SK-N-SH (cell line): ENCODE measurements around the gene KCNJ11. TPM values are rescaled to one million over a fixed set of nuclear protein-coding genes. Genes with fewer than 3 reads are reported as not detected.

Experiments
- CTCF ChIA-PET: fragments of 300-600, 350-600 bp; formaldehyde crosslinking; extraction: SDS; loops from one replicate; lab custom pipeline; 2021; lab: Yijun Ruan, JAX
- POLR2A ChIA-PET: fragments of 350-600 bp; sonication (Branson Sonifier 250); formaldehyde crosslinking; extraction: SDS; loops from one replicate; lab custom pipeline; 2020; ENCODE audit warnings: antibody characterized with exemption, inconsistent platforms; lab: Yijun Ruan, JAX
- DNase-seq: peaks from one replicate; pipeline ENCODE4 v3.0.0; 2012
- H2AFZ ChIP-seq: fragments of 200-600 bp; sonication (generic); 2 replicates; pipeline ENCODE4 v1.8.1; 2016; ENCODE audit warnings: antibody characterized with exemption, mild to moderate bottlenecking, low read depth
- H3F3A ChIP-seq: fragments of 200-600 bp; sonication (generic); replicated peaks from 2 replicates; pipeline ENCODE3; 2016; ENCODE audit warnings: antibody characterized with exemption, mild to moderate bottlenecking; ENCODE audit not compliant: insufficient read depth
- H3K27ac ChIP-seq, 2 experiments: fragments of 200-500 bp in 1 of 2; fragments of 200-600 bp in 1 of 2; sonication (Bioruptor generic) in 1 of 2; sonication (generic), shearing (Covaris generic) in 1 of 2; 2 replicates each; pipeline versions ENCODE4 v1.5.1 to v1.6.1; 2014 to 2016; ENCODE audit warnings: low read depth in 2 of 2, inconsistent platforms in 1 of 2, low read length in 1 of 2, mild to moderate bottlenecking in 1 of 2, mixed read lengths in 1 of 2
- H3K27me3 ChIP-seq: fragments of 200-600 bp; sonication (generic), shearing (Covaris generic); 2 replicates; pipeline ENCODE4 v1.6.1; 2016; ENCODE audit warnings: mixed run types; ENCODE audit not compliant: insufficient read depth
- H3K36me3 ChIP-seq, 2 experiments: fragments of 200-500 bp in 1 of 2; fragments of 200-600 bp in 1 of 2; sonication (Bioruptor generic) in 1 of 2; sonication (generic) in 1 of 2; replicated peaks in 1 of 2; 2 replicates each; pipeline versions ENCODE3 to v1.5.1; 2014 to 2016; ENCODE audit warnings: low read length in 1 of 2, mild to moderate bottlenecking in 1 of 2; ENCODE audit not compliant: insufficient read depth in 2 of 2, control insufficient read depth in 1 of 2
- H3K4me1 ChIP-seq, 2 experiments: fragments of 200-500 bp in 1 of 2; fragments of 200-600 bp in 1 of 2; sonication (Bioruptor generic) in 1 of 2; sonication (generic), shearing (Covaris generic) in 1 of 2; 2 replicates each; pipeline versions ENCODE4 v1.5.1 to v1.6.1; 2014 to 2016; ENCODE audit warnings: low read depth in 1 of 2, low read length in 1 of 2, mixed run types in 1 of 2; ENCODE audit not compliant: insufficient read depth in 2 of 2, control insufficient read depth in 1 of 2
- H3K4me2 ChIP-seq: fragments of 200-600 bp; sonication (generic), shearing (Covaris generic); 2 replicates; pipeline ENCODE4 v1.6.1; 2017; ENCODE audit warnings: mixed run types
- H3K4me3 ChIP-seq, 2 experiments: fragments of 200-500 bp in 1 of 2; fragments of 200-600 bp in 1 of 2; sonication (Bioruptor generic) in 1 of 2; sonication (generic), shearing (Covaris generic) in 1 of 2; 2 replicates each; pipeline versions ENCODE4 v1.5.1 to v1.8.1; 2014 to 2016; ENCODE audit warnings: low read depth in 2 of 2, inconsistent platforms in 1 of 2, low read length in 1 of 2, mild to moderate bottlenecking in 1 of 2, mixed read lengths in 1 of 2, moderate library complexity in 1 of 2
- H3K79me2 ChIP-seq: fragments of 200-600 bp; sonication (generic); 2 replicates; pipeline ENCODE4 v1.8.1; 2017; ENCODE audit warnings: mild to moderate bottlenecking; ENCODE audit not compliant: insufficient read depth
- H3K9ac ChIP-seq: fragments of 200-600 bp; sonication (generic); 2 replicates; pipeline ENCODE4 v1.6.1; 2017; ENCODE audit warnings: mixed run types
- H3K9me2 ChIP-seq: fragments of 200-600 bp; sonication (generic); 2 replicates; pipeline ENCODE4 v1.6.1; 2017; ENCODE audit warnings: mixed run types
- H3K9me3 ChIP-seq: fragments of 200-600 bp; sonication (generic); 2 replicates; pipeline ENCODE4 v1.6.1; 2017; ENCODE audit warnings: mixed run types, mild to moderate bottlenecking, moderate library complexity
- H4K20me1 ChIP-seq: fragments of 200-600 bp; sonication (generic); 2 replicates; pipeline ENCODE4 v1.6.1; 2017; ENCODE audit warnings: mild to moderate bottlenecking, mixed run types; ENCODE audit not compliant: insufficient read depth
- CHD2 ChIP-seq: fragments of 150-350 bp; IDR thresholded peaks from 2 replicates; pipeline ENCODE4 v1.6.1; 2018; ENCODE audit warnings: low read length; ENCODE audit not compliant: partially characterized antibody
- CTCF ChIP-seq: fragments of 200-600 bp; sonication (generic); IDR thresholded peaks from 2 replicates; pipeline ENCODE4 v1.6.1; 2017; ENCODE audit warnings: antibody characterized with exemption, mild to moderate bottlenecking, moderate library complexity
- ELF1 ChIP-seq: IDR thresholded peaks from 2 replicates; pipeline ENCODE4 v1.4.0; 2012
- FOSL2 ChIP-seq: IDR thresholded peaks from 2 replicates; pipeline ENCODE4 v1.4.0; 2012; ENCODE audit warnings: low read depth, mild to moderate bottlenecking, moderate library complexity, borderline replicate concordance
- FOXJ3 ChIP-seq: sonication (generic); formaldehyde crosslinking; IDR thresholded peaks from 2 replicates; pipeline ENCODE4 v1.5.1; 2020; ENCODE audit warnings: mild to moderate bottlenecking, missing genetic modification reagents
- FOXM1 ChIP-seq: IDR thresholded peaks from 2 replicates; pipeline ENCODE4 v1.4.0; 2012; ENCODE audit warnings: low read depth, mild to moderate bottlenecking
- GATA2 ChIP-seq: sonication (generic); formaldehyde crosslinking; IDR thresholded peaks from 2 replicates; pipeline ENCODE4 v1.5.0; 2020; ENCODE audit warnings: mild to moderate bottlenecking, missing genetic modification reagents
- IRF3 ChIP-seq: fragments of 150-350 bp; IDR thresholded peaks from 2 replicates; pipeline ENCODE4 v1.6.1; 2016; ENCODE audit warnings: mild to moderate bottlenecking, low read depth, low read length
- JUND ChIP-seq: IDR thresholded peaks from 2 replicates; pipeline ENCODE4 v1.4.0; 2012
- MXI1 ChIP-seq: IDR thresholded peaks from 2 replicates; pipeline ENCODE4 v1.6.1; 2012; ENCODE audit warnings: mild to moderate bottlenecking, low read depth, low read length, improper control_type of control experiment
- NFIC ChIP-seq: IDR thresholded peaks from 2 replicates; pipeline ENCODE4 v1.4.0; 2012; ENCODE audit warnings: borderline replicate concordance
- NRF1 ChIP-seq: IDR thresholded peaks from 2 replicates; pipeline ENCODE4 v1.6.1; 2012; ENCODE audit warnings: low read depth, mild to moderate bottlenecking, low read length
- POLR2AphosphoS5 ChIP-seq: IDR thresholded peaks from 2 replicates; pipeline ENCODE4 v1.6.1; 2012; ENCODE audit warnings: low read depth, low read length
- RXRA ChIP-seq: IDR thresholded peaks from 2 replicates; pipeline ENCODE4 v1.4.0; 2012; ENCODE audit warnings: low read depth, mild to moderate bottlenecking, borderline replicate concordance
- SIN3A ChIP-seq: IDR thresholded peaks from 2 replicates; pipeline ENCODE4 v1.6.1; 2012; ENCODE audit warnings: low read depth, mild to moderate bottlenecking, low read length, moderate library complexity, borderline replicate concordance
- TAF1 ChIP-seq: IDR thresholded peaks from 2 replicates; pipeline ENCODE4 v1.6.1; 2012; ENCODE audit warnings: low read depth, mild to moderate bottlenecking, low read length, moderate library complexity, borderline replicate concordance
- TEAD4 ChIP-seq: IDR thresholded peaks from 2 replicates; pipeline ENCODE4 v1.4.0; 2012; ENCODE audit warnings: mild to moderate bottlenecking, borderline replicate concordance; ENCODE audit not compliant: insufficient read depth
- WGBS: methylation state at CpG from one replicate; pipeline ENCODE4 v1.1.6; 2017; ENCODE audit warnings: low lambda C conversion rate; 5-methylcytosine and 5-hydroxymethylcytosine counted together
- polyA plus RNA-seq, 3 experiments: library from polyadenylated mRNA; depleted of rRNA; stranded (reverse); fragments of >200 nt; gene quantifications; 2 replicates each; pipeline ENCODE4 v1.2.3, GENCODE V29; 2012
- TF ChIP-seq, protein P1 (sequence below): IDR thresholded peaks from 2 replicates; pipeline ENCODE4 v1.4.0; 2012; ENCODE audit warnings: low read depth, borderline replicate concordance
- TF ChIP-seq, protein P2 (sequence below): IDR thresholded peaks from 2 replicates; pipeline ENCODE4; 2012

Gene KCNJ11
- polyA plus RNA-seq, 1 of the 3 experiments (the other 2 are of a cell fraction), result 0.23 TPM

- Histone ChIP-seq H3K27ac (no peak overlapping the region), H4K20me1 (no peaks in the 10 kb centered on the region), H3K4me2 (no peak overlapping the region), H3K36me3 (no peaks in the 10 kb centered on the region), H3K27me3 (no peaks in the 10 kb centered on the region), H3K79me2 (no peaks in the 10 kb centered on the region), H3K4me1 (peaks cover 0 to 16% of the 10 kb centered on the region in 2 experiments; a peak in 1 of 4 replicates), H3K9ac (no peak overlapping the region), H3K4me3 (no peak overlapping the region), H3K9me3 (no peaks in the 10 kb centered on the region), H2AFZ (no peak overlapping the region), H3F3A (no peaks in the 10 kb centered on the region), H3K9me2 (no peaks in the 10 kb centered on the region)
- CTCF ChIA-PET, result interaction anchor here (1.1 to 1.8 kb wide), 6 partner anchors 12 to 126 kb away, joined by 3 to 9 read pairs (median 5); partner anchors contain the start of gene KCNJ11
- TF ChIP-seq FOXJ3 (CRISPR knock-in tag) (no peak), NFIC (no peak), GATA2 (CRISPR knock-in tag) (no peak), CHD2 (no peak), IRF3 (no peak), TEAD4 (no peak), NRF1 (no peak), ELF1 (no peak), MXI1 (no peak), CTCF (no peak), TAF1 (no peak), RXRA (no peak), FOSL2 (no peak), SIN3A (no peak), JUND (no peak), FOXM1 (no peak), POLR2AphosphoS5 (no peak)
- TF ChIP-seq, protein P1, sequence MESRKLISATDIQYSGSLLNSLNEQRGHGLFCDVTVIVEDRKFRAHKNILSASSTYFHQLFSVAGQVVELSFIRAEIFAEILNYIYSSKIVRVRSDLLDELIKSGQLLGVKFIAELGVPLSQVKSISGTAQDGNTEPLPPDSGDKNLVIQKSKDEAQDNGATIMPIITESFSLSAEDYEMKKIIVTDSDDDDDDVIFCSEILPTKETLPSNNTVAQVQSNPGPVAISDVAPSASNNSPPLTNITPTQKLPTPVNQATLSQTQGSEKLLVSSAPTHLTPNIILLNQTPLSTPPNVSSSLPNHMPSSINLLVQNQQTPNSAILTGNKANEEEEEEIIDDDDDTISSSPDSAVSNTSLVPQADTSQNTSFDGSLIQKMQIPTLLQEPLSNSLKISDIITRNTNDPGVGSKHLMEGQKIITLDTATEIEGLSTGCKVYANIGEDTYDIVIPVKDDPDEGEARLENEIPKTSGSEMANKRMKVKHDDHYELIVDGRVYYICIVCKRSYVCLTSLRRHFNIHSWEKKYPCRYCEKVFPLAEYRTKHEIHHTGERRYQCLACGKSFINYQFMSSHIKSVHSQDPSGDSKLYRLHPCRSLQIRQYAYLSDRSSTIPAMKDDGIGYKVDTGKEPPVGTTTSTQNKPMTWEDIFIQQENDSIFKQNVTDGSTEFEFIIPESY, result no peak
- TF ChIP-seq, protein P2, sequence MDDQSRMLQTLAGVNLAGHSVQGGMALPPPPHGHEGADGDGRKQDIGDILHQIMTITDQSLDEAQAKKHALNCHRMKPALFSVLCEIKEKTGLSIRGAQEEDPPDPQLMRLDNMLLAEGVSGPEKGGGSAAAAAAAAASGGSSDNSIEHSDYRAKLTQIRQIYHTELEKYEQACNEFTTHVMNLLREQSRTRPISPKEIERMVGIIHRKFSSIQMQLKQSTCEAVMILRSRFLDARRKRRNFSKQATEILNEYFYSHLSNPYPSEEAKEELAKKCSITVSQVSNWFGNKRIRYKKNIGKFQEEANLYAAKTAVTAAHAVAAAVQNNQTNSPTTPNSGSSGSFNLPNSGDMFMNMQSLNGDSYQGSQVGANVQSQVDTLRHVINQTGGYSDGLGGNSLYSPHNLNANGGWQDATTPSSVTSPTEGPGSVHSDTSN, result no peak
- 57% methylated on average over 8 of the region's 8 CpGs for WGBS
- no peak for DNase-seq
- POLR2A ChIA-PET, result no interaction called here
Observed at GRCh38 chr11:17401841-17402240, 13.4 kb upstream of the KCNJ11 start.
